Panc1 (cell line): Measurements from ENCODE around the gene KIF26B.

ENCODE experiments used
- POLR2AphosphoS5 ChIP-seq: IDR thresholded peaks from 2 replicates; pipeline ENCODE4 v1.6.1; 2012; ENCODE audit warnings: mild to moderate bottlenecking, low read depth, low read length, moderate library complexity
- SIN3A ChIP-seq: IDR thresholded peaks from 2 replicates; pipeline ENCODE4 v1.6.1; 2012; ENCODE audit warnings: low read depth, mild to moderate bottlenecking, low read length, moderate library complexity, borderline replicate concordance; ENCODE audit not compliant: insufficient read depth
- TCF7L2 ChIP-seq: IDR thresholded peaks from 2 replicates; pipeline ENCODE4 v1.6.1; 2011; ENCODE audit warnings: mild to moderate bottlenecking, low read depth, low read length, inconsistent platforms
- TF ChIP-seq, protein P1 (sequence below): fragments of 450-650 bp; IDR thresholded peaks from 2 replicates; pipeline ENCODE4 v1.5.1; 2017; ENCODE audit warnings: mild to moderate bottlenecking
- TF ChIP-seq, protein P2 (sequence below), 2 experiments: IDR thresholded peaks; 2 replicates each; pipeline ENCODE4 v1.6.1; 2011 to 2012; ENCODE audit warnings: low read depth in 2 of 2, control low read depth in 1 of 2, low read length in 1 of 2, mild to moderate bottlenecking in 1 of 2, moderate library complexity in 1 of 2; ENCODE audit not compliant: insufficient read depth in 1 of 2

DNA sequence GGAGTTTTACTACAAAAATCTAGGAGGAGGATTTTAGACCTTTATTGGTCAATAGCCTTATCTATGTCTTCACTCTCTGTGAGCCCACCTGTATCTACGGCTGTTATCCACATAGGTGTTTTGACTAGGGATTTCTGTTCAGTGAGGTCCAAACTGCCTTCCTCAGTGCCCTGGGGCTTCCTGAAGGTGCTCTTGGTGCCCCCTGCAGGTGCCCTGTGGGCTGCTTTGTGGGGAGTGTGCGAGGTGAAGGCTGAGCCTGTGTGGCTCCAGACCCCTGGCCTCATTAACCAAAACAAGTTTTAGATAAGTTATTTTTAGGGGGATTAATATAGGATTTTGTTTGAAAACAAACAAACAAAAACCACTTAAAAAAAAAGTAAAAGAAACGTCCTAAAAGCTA lies 122.5 kb downstream of the KIF26B start:
- TF ChIP-seq, protein P1, sequence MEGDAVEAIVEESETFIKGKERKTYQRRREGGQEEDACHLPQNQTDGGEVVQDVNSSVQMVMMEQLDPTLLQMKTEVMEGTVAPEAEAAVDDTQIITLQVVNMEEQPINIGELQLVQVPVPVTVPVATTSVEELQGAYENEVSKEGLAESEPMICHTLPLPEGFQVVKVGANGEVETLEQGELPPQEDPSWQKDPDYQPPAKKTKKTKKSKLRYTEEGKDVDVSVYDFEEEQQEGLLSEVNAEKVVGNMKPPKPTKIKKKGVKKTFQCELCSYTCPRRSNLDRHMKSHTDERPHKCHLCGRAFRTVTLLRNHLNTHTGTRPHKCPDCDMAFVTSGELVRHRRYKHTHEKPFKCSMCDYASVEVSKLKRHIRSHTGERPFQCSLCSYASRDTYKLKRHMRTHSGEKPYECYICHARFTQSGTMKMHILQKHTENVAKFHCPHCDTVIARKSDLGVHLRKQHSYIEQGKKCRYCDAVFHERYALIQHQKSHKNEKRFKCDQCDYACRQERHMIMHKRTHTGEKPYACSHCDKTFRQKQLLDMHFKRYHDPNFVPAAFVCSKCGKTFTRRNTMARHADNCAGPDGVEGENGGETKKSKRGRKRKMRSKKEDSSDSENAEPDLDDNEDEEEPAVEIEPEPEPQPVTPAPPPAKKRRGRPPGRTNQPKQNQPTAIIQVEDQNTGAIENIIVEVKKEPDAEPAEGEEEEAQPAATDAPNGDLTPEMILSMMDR = peak; percentile 56
- TF ChIP-seq, protein P2, sequence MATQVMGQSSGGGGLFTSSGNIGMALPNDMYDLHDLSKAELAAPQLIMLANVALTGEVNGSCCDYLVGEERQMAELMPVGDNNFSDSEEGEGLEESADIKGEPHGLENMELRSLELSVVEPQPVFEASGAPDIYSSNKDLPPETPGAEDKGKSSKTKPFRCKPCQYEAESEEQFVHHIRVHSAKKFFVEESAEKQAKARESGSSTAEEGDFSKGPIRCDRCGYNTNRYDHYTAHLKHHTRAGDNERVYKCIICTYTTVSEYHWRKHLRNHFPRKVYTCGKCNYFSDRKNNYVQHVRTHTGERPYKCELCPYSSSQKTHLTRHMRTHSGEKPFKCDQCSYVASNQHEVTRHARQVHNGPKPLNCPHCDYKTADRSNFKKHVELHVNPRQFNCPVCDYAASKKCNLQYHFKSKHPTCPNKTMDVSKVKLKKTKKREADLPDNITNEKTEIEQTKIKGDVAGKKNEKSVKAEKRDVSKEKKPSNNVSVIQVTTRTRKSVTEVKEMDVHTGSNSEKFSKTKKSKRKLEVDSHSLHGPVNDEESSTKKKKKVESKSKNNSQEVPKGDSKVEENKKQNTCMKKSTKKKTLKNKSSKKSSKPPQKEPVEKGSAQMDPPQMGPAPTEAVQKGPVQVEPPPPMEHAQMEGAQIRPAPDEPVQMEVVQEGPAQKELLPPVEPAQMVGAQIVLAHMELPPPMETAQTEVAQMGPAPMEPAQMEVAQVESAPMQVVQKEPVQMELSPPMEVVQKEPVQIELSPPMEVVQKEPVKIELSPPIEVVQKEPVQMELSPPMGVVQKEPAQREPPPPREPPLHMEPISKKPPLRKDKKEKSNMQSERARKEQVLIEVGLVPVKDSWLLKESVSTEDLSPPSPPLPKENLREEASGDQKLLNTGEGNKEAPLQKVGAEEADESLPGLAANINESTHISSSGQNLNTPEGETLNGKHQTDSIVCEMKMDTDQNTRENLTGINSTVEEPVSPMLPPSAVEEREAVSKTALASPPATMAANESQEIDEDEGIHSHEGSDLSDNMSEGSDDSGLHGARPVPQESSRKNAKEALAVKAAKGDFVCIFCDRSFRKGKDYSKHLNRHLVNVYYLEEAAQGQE (IDR thresholded peaks at IDR 0.05; ENCODE audit: insufficient read depth in 1 of 2, low read depth in 2 of 2, low read length in 1 of 2) = no peak
- TF ChIP-seq POLR2AphosphoS5 (no peak), SIN3A (no peak), TCF7L2 (no peak)
